ENCODE data around the gene KHDC1.
A peak's percentile ranks its signal among the peaks of the same experiment; 100 is the strongest.
"Not testable (repeated sequence)": the region's sequence is repeated elsewhere in the genome, so short reads cannot be mapped to it uniquely, and the experiment has no call there.

The KHDC1 gene, protein sequence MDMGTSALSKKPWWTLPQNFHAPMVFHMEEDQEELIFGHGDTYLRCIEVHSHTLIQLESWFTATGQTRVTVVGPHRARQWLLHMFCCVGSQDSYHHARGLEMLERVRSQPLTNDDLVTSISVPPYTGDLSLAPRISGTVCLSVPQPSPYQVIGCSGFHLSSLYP

DNA sequence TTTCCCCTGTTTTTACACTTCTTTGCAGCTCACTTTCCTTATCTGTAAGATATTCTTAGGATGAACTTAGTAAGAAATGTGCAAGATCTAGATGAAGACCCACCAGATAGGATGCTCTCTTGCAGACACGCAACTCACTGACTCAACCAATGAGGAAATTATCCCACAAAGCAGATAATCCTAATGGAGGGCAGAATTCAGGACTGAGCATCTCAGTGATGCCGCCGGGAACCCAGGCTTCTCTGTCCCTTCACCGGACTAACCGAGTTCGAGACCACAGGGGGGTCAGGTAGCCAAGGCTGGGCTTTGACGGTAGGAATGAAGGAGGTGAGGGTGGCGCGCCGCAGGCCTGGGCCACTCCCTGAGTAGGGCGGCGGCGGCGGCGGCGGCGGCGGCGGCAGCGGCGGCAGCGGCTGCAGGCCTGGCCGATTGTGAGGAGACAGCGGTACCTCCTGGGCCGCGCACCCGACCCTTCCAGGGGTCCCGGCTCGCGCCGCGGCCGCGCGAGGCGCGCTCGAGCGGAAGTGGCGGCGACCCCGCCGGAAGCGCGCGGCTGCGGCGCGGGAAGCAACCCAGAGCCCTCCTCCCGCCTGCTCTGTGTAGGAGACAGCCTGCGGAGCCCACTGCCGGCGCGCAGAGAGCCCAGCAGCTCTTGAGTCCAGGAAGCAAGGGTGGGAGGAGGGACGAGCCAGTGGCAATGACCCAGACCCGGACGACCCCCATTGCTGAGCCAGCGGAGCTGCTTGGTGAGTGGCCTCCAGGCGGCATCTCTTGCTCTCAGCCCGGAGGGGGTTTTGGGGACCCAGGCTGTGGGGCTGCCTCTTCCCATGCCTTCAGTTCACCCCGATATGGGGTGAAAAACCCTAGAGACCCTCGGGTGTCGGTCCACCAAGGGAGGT lies at the start of gene KHDC1:
Gene KHDC1, minus strand, starts transcription at position 526 of the 899 bp plus-strand sequence. CDS start 20,679 bp downstream, outside the sequence.
- peak; percentile 22 for DNase-seq (ENCODE audit: low read depth)

DNA sequence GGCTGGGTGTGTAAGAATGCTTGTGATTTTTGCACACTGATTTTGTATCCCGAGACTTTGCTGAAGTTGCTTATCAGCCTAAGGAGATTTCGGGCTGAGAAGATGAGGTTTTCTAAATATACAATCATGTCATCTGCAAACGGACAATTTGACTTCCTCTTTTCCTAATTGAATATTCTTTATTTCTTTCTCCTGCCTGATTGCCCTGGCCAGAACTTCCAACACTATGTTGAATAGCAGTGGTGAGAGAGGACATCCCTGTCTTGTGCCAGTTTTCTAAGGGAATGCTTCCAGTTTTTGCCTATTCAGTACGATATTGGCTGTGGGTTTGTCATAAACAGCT lies 47.5 kb upstream of the KHDC1 start:
- DNase-seq (ENCODE audit: low read depth) = not testable (repeated sequence)

DNA sequence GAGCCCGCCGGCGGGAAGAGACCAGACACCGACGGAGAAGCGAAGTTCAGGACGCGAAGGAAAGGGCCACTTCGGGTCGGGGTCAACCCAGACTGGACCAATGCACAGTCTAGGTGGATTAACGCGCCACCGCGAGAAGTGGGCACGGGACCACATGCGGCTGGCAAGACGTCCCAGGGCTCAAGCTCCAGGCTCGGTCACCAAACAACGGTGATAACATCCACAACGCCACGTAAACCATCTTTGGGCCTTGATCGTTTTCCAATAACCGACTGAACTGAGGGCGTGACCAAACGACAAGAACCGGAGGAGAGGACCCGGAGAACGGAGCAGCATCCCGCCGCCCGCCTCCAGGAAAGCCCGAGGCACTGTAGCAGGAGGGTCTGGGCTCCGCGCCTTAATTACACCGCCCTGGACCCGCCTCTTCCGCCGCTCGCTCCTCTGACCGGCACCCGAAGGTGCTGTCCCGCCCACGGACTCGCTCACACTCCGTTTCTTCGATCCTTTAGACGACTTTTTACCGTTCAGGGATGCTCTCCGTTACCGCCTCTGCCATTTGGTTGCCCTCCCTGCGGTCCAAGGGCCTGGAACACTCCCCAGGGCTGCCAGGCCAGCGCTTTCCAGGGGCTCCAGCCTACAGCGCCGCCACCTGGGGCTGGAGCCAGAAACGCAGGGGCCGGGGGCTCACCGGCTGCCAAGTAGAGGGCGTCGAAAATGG lies 46.9 kb upstream of the KHDC1 start:
- peak; percentile 32 for DNase-seq (ENCODE audit: low read depth)

DNA sequence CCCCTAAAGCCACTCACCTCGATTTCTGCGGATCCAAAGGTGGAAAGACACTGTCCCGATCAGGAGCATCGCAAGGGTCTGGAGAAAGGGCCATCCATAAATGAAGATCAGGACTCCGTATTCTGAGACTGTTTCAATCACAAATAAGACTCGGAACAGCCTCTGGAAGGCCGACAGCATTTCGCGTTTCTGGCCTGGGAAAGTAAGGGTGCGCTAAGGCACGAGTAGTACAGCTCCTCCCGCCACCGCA lies 46.5 kb upstream of the KHDC1 start:
- no peak for DNase-seq (ENCODE audit: low read depth)

DNA sequence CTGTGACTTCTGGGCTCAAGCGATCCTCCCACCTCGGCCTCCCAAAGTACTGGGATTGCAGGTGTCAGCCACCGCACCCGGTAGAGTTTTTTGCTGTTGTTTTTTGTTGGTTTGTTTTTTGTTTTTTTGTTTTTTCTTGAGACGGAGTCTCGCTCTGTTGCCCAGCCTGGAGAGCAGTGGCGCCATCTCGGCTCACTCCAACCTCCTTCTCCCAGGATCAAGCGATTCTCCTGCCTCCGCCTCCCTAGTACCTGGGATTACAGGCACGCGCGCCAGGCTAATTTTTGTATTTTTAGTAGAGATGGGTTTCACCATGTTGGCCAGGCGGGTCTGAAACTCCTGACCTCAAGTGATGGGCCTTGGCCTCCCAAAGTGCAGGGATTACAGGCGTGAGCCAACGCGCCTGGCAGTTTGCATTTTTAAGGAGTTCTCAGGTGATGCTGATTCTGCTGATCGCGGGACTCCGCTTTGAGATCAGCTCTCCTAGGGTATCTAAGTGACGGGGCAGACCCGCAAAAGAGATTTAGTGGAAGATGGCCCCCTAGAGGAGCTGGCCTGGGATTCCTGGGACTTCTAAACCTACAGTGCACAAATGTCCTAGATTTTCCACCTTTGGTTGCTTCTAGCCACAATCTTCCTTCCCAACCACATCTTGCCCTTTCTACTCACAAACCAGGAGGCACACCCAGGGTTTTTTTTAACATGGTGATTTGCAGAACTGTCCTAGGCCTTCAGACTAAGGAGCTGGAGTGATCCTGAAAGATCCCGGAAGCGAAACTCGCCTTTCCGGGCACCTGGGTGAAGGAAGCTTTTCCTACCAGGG lies 45.9 kb upstream of the KHDC1 start:
- no peak for DNase-seq (ENCODE audit: low read depth)

DNA sequence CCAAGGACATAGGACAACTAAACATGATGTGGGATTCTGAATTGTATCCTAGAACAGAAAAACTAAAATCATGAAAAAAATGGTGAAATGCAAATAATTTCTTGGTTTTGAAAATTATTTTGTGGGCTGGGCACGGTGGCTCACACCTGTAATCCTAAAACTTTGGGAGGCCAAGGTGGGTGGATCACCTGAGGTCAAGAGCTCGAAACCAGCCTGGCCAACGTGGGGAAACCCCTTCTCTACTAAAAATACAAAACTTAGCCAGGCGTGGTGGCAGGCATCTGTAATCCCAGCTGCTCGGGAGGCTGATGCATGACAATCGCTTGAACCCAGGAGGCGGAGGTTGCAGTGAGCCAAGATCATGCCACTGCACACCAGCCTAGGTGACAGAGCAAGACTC lies 40.8 kb upstream of the KHDC1 start:
- DNase-seq (ENCODE audit: low read depth) = not testable (repeated sequence)

DNA sequence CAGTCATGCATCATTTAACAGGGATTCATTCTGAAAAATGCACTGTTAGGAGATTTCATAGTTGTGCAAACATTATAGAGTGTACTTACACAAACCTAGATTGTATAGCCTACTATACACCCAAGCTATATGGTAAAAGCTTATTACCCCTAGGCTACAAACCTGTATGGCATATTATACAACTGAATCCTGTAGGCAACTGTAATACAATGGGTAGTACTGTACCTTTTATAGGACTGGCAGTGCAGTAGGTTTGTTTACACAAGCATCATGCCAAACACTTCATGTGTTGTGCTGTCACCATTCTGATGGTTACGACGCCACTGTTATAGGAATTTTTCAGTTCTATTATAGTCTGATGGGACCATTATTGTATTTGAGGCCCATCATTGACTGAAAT lies 39.3 kb upstream of the KHDC1 start:
- DNase-seq (ENCODE audit: low read depth) = no peak

DNA sequence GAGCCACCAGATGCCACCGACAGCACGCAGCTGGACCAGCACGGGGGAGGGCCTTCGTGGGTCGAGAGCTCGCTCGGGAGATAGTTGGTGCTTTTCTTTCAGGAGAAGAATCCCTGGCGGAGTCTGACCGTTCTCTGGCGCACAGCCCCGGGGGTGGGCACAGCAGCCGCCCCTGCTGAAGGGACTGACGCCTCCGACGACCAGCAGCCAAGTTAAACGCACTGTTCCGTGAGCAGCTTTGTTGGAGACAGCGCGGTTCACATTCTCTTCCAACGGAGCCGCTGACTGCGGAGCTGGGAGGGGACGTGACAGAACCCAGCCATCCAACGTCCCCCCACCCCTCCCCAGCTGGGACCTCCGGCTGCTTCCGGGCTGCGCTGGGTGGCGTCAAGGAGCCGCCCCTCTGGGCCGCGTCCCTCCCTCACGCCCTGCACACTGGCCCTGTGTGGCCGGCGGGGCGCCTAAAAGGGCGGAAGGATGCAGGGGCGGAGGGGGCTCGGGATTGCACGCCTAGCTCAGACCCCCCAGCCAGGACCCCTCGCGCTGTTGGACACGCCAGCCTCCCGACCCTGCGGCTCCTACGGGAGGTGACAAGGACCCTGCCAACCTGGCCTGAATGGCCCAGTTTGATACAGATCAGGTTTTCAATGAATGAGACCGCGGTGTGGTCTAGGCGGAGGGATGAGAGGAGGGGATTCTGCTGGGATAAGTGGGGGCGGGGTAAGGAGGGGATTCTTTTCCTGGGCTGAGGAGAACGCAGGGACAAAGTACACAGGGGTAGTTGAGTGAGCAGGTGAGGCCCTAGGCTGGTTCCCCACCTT lies 36.4 kb upstream of the KHDC1 start:
- DNase-seq (ENCODE audit: low read depth) = no peak

DNA sequence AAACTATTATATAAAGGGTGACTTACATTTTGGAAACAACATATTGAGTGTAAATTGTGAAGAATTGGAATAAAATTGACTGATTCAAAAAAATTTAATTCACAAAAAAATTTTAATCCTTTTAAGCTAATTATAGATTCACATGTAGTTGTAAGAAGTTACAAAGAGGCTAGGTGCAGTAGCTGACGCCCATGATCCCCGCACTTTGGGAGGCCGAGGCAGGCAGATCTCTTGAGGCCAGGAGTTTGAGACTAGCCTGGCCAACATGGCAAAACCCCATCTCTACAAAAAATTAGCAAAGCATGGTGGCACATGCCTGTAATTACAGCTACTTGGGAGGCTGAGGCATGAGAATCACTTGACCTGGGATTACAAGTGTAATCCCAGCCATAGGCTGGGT lies 30.3 kb upstream of the KHDC1 start:
- no peak for DNase-seq (ENCODE audit: low read depth)

DNA sequence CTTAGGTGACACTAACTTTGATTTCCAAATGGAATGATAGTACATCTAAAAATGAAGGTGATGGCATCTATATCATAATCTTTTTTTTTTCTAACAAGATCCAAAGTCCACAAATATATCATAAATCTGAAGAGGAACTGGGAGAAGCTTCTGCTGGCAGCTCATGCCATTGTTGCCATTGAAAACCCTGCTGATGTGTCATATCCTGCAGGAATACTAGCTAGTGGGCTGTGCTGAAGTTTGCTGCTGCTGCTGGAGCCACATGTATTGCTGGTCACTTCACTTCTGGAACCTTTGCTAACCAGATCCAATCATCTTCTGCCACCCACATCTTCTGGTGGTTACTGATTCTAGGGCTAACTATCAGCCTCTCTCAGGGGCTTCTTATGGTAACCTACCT lies 27.4 kb upstream of the KHDC1 start:
- DNase-seq (ENCODE audit: low read depth) = peak; percentile 26

DNA sequence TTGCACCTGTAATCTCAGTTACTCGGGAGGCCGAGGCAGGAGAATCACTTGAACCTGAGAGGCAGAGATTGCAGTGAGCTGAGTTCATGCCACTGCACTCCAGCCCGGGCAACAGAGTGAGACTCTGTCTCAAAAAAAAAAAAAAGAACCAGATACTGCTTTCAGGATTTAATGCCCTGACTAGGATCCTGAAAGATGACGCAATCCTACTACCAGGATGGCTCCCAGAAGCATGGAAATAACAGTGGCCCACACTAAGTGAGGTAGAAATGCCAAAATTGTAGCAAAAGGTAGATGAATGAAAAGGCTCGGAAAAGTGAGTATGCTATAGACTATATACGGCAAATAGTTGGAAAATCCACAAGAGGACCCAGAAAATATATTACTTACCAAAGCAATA lies 23.8 kb upstream of the KHDC1 start:
- no peak for DNase-seq (ENCODE audit: low read depth)

DNA sequence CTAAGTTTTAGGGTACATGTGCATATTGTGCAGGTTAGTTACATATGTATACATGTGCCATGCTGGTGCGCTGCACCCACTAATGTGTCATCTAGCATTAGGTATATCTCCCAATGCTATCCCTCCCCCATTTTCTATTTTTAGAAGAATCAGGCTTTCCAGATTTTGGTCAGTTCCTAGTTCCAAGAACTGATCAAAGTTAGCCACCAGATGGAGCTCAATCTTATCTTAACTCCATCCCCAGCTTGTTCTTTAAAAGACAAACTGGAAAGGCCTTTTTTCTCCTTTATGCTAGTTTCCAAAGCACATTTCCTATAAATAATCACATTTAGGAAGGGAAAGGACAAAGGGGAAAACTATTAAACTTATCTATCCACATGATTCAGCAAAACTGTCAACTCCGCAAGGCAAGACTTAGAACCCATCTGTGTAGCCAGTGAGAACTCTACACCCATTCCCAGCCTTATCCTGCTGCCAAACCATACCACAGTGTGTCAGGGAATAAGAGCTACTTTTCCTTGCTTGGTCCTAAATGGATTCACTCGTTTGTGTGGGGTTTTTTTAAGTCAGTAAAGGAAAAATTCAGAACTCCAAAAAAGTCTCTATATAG lies 22.8 kb upstream of the KHDC1 start:
- peak; percentile 36 for DNase-seq (ENCODE audit: low read depth)

DNA sequence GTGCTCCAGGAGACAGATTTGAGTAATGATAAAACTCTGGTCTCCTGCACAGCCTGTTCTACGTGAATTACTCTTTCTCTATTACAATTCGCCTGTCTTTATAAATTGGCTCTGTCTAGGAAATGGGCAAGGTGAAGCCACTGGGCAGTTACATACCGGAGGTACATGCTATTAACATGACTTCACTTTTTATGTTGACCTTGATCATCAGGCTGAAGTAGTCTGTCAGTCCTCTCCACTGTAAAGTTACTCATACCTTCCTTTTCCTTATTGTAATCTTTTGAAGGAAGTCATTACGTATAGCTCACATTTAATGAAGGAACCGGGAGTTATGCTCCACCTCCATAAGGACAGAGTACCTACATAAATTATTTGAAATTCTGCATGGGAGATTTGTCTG lies 19.9 kb upstream of the KHDC1 start:
- no peak for DNase-seq (ENCODE audit: low read depth)

DNA sequence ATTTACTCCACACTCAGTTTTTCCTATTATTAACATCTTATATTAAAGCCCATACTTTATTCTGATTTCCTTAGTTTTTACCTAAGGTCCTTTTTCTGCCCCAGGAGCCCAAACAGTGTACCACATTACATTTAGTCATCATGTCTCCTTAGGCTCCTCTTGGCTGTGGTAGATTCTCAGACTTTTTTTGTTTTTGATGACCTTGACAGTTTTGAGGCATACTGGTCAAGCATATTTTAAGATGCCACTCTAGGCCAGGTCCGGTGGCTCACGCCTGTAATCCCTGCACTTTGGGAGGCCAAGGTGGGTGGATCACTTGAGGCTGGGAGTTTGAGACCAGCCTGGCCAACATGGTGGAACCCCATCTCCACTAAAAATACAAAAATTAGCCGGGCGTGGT lies 18.7 kb upstream of the KHDC1 start:
- DNase-seq (ENCODE audit: low read depth) = not testable (repeated sequence)

DNA sequence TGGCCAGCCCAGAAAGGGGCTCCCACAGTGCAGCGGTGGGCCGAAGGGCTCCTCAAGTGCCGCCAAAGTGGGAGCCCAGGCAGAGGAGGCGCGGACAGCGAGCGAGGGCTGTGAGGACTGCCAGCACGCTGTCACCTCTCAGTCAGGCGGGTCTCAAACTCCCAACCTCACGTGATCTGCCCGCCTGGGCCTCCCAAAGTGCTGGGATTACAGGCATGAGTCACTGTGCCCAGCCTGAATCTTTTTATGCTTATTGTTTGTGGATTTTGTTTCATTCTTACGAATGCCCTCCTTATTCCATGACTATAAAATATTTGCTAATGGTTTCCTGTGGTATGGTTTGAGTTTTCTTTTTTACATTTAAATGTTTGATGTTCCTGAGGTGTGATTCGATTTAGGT lies 6.3 kb upstream of the KHDC1 start:
- DNase-seq (ENCODE audit: low read depth) = not testable (repeated sequence)

DNA sequence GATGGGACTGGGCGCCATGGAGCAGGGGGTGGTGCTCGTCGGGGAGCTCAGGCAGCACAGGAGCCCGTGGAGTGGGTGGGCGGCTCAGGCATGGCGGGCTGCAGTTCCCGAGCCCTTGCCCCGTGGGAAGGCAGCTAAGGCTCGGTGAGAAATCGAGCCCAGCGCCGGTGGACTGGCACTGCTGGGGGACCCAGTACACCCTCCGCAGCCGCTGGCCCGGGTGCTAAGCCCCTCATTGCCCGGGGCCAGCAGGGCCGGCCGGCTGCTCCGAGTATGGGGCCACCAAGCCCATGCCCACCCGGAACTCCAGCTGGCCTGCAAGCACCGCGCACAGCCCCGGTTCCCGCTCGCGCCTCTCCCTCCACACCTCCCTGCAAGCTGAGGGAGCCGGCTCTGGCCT lies 5.9 kb upstream of the KHDC1 start:
- not testable (repeated sequence) for DNase-seq (ENCODE audit: low read depth)

DNA sequence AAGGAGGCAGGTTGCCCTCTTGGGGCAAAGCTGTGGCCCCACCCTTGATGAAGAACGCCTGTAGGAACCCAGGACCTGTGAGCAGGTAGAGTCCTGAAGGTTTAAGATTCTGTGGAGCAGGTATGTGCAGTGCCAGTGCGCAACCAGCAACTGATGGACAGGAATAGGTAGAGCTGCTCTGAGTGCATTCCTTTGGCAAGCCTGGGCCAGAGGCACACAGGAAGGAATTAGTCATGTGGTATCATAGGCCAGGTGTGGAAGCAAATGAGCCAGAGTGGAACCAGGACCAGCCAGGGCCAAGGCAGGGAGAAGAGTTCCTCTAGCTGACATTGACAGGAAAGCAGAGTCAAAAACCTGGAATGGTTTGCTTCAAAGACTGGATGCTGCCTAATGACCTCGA lies 1.4 kb upstream of the KHDC1 start:
- DNase-seq (ENCODE audit: low read depth) = no peak

DNA sequence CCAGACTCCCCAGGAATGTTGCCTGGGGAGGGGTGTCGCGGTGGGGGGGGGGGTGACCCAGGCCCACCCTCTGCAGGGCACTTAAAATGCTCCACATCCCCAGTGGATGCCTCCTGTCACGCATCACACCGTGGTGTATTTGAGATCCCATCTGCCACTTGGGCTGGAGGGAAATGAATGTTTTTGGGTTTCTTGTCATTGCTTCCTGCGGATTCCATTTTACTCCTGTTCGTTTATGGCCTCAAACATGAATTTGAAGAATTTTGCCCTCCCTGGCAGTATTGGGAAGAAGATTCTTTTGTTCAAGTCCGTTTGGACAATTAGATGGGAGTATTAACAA lies 544 bp upstream of the KHDC1 start:
- DNase-seq (ENCODE audit: low read depth) = no peak

DNA sequence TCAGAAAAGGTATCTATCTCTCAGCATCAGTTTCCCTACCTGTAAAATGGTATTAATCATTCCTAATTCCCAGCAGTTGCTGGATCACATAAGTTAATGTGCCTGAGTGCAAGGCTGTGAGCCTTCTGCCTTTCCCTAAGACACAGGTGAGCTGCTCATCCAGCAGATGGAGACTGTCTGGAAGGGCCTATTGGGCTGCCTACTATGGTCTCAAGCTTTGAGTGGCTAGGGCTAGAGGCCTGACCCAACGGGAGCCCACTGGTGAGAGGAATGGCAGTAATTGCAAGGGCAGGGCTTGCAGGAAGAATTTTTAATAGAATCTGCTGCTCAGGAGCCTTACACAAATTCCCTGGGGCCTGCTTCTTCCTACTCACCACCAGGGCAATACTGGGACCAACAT lies 4.3 kb downstream of the KHDC1 start:
- no peak for DNase-seq (ENCODE audit: low read depth)

DNA sequence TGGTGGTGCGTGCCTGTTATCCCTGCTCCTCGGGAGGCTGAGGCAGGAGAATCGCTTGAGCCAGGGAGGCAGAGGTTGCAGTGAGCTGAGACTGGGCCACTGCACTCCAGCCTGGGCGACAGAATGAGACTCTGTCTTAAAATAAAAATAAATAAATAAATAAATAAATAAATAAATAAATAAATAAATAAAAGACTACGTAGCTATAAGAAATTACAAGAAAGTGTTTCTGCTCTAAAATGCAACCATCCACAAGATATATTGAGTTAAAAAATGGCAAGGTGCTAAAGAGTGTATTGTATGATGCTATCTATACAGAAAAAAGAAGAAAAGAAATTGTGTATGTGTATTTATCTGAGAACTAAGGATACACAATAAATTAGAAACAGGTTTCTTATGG lies 8.7 kb downstream of the KHDC1 start:
- DNase-seq (ENCODE audit: low read depth) = not testable (repeated sequence)

DNA sequence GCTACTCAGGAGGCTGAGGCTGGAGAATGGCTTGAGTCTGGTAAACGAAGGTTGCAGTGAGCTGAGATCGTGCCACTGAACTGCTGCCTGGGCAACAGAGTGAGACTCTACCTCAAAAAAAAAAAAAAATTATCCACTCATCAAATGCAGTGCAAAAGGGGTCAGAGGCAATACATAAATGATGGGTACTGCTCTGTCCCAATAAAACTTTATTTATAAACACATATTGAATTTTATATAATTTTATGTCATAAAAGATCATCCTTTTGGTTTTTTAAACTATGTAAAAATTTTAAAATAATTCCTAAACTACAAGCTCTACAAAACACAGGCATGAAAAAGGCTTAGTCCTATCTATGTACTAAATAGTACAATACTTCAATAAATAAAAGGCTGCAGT lies 10.3 kb downstream of the KHDC1 start:
- DNase-seq (ENCODE audit: low read depth) = no peak

All from HS-5 (cell line).